Measurements from ENCODE around the gene SRCAP.

DNA sequence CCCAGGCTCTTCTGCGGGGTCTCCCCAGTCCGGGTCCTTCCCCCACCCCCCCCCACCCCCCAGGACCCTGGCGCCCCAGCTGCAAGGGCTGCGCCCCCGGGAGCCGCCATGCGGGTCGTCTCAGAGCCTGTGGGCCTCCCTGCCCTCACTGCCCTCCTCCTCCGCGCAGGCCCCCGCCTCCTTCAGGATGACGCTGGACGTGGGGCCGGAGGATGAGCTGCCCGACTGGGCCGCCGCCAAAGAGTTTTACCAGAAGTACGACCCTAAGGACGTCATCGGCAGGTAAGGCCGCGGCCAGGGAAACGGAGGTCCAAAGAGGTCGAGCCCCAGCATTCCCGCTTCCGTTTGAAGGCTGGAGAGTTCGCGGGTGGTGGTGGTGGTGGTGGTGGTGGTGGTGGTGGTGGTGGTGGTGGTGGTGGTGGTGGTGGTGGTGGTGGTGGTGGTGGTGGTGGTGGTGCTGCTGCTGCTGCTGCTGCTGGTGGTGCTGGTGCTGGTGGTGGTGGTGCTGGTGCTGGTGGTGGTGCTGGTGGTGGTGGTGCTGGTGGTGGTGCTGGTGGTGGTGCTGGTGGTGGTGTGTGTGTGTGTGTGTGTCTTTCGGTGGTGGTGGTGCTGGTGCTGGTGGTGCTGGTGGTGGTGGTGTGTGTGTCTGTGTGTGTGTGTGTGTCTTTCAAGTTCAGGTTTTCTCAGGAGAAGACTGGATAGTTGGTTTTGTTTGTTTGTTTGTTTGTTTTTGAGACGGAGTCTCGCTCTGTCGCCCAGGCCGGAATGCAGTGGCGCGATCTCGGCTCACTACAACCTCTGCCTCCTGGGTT lies 49.9 kb downstream of the SRCAP start:
- TF ChIP-seq, protein P1, sequence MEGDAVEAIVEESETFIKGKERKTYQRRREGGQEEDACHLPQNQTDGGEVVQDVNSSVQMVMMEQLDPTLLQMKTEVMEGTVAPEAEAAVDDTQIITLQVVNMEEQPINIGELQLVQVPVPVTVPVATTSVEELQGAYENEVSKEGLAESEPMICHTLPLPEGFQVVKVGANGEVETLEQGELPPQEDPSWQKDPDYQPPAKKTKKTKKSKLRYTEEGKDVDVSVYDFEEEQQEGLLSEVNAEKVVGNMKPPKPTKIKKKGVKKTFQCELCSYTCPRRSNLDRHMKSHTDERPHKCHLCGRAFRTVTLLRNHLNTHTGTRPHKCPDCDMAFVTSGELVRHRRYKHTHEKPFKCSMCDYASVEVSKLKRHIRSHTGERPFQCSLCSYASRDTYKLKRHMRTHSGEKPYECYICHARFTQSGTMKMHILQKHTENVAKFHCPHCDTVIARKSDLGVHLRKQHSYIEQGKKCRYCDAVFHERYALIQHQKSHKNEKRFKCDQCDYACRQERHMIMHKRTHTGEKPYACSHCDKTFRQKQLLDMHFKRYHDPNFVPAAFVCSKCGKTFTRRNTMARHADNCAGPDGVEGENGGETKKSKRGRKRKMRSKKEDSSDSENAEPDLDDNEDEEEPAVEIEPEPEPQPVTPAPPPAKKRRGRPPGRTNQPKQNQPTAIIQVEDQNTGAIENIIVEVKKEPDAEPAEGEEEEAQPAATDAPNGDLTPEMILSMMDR (IDR thresholded peaks at IDR 0.05), result no peak
- TF ChIP-seq POLR2A (IDR thresholded peaks at IDR 0.05; ENCODE audit: low read depth), result no peak
- TF ChIP-seq POLR2AphosphoS5 (IDR thresholded peaks at IDR 0.05), result no peak

Measured in esophagus muscularis mucosa (tissue), 3 donors.